ENCODE results near the gene CST7.
"Not testable (repeated sequence)": the region's sequence is repeated elsewhere in the genome, so short reads cannot be mapped to it uniquely, and the experiment has no call there.

The CST7 gene

DNA sequence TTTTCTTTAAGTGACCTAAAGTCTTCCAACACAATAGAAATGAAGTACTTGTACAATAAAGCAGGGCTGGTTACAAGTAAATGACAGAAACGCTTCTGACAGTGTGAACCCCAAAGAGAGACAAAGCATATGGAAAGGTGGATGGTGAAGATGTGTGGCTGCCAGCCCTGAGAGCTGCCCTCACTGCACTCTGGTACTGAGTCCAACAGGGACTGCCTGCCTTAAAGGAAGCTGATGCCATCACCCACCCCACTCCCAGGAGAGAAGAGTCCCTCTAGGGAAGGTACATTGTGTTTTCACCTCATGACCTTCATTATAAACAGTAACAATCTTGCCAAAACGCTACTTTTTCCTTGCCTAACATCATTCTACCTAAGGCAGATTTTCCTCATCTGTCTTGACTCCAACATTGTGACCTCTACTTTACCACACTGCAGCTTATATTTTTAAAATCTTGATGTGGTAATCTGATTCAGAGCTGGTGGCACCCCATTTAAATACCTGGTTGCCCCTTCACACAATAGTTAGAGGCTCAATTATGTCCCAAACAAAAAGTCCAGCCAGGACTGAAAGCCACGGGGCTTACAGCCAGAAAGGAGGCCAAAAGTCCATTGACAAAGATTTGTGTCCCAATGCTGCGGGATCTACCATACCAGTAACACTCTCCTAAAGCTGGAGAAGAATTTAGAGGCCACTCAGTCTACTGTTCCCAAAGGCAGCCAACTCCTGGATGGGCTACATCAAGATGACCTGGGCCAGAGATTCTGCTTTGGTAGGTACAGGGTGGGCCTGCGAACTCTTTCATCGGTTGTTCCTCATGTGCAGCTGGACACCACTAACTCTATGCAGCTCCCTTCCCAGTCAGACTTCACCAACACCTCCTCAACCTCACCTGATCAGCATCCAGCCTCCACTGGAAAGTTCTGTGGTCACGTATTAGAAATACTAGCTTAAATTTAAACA is 39.1 kb downstream of the CST7 start:
- no peak for DNase-seq

DNA sequence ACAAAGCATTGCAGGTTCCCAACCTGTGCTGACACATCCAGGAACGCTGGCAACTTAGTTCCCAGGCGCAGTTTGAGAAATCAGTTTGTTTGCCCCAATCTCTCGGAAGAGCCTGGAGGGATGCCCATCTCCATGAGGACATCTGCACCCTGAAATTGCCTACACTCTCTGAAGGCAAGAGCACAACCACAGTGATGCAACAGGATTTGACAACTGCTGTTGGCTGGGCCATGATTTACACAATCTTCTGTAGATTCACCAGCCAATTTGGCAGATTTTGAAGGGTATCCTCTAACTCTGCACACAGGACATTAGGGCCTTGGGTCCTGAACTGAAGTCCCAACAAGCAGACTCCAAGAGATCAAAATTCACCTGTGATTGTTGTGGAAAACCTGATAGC is 40.1 kb downstream of the CST7 start:
- DNase-seq = no peak

DNA sequence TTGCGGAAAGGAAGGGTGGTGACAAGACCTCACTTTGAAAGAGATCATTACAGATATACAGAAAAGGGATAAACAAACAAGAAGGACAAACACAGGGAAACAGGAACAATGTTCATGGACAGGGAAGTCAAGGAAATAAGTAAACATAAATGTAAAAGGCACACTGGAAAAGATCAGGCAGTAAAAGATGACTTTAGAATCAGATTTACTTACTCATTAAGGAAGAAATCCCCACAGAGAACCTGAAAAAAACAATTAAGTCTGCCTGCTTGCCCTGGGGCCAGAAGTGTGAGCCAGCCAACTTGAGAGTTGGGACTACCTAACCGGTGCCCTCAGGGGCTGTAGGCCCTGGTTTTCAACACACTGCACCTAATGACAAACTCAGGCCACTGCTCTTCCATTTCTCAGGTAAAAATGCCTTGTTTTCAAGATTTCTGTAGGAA is 41.8 kb downstream of the CST7 start:
- DNase-seq = no peak

DNA sequence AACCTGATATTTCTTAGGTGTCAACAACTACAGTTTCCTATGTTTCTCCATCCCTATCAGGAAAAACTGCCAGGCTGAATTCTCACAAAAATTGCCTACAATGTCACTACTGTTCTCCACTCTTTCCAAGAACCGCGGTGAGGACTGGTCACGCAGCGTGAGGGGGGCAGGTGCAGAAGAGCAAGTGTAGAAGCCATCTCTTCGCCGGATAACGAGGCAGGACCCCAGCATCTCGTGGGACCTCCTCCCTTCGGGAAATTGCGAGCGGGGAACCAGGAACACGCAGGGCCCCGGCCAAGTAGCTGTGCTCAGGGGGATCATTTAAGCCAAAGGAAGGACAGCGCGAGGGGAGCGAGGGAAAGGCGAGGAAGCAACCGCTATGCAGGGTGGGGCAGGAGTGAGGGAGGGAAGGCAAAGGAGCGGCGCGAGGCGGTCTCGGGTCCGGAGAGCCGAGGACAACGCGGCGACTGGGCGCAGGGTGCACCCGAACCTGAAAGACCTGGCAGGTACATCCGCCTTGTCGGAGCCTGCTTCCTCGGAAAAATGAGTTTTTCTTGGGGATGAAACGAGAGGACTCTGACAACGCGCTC is 42.9 kb downstream of the CST7 start:
- DNase-seq = no peak

DNA sequence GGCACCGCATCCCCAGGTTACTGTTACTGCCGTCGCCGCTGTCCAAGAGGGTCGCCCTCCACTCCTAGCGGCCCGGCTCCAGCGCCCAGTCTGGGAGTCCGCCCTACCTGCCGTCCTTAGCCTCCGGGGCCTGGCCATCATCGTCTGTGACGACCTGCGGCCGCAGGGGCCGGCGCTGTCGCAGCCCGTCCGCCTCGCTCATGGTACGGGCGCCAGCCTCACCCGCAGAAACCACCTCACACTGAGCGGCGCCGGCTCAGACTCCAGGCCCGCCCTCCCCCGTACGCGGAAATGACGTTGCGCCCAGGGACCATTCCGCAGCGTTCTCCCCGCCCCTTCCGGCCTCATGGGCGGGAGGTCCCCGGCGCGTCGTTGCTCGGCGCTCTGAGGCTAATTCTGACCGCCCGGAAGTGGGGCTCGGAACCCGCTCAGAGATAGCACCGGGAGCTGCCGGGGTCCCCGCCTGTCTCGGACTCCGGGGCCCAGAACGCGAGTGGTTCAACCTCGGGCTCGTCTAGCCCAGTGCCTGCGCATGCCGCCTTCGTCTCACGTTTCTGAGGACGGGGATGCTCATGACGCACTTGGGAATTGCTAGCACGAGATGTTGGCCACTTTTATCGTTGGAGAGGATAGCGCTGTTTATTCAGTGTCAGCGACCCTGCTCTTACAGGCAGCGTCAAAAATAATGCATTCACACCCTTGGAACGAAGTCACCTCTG is 43.6 kb downstream of the CST7 start, which contains the start of gene APMAP:
Gene APMAP, minus strand, starts transcription at position 265 of the 719 bp plus-strand sequence. Its CDS starts 63 bp downstream, at position 202.
- DNase-seq = peak; percentile 90

DNA sequence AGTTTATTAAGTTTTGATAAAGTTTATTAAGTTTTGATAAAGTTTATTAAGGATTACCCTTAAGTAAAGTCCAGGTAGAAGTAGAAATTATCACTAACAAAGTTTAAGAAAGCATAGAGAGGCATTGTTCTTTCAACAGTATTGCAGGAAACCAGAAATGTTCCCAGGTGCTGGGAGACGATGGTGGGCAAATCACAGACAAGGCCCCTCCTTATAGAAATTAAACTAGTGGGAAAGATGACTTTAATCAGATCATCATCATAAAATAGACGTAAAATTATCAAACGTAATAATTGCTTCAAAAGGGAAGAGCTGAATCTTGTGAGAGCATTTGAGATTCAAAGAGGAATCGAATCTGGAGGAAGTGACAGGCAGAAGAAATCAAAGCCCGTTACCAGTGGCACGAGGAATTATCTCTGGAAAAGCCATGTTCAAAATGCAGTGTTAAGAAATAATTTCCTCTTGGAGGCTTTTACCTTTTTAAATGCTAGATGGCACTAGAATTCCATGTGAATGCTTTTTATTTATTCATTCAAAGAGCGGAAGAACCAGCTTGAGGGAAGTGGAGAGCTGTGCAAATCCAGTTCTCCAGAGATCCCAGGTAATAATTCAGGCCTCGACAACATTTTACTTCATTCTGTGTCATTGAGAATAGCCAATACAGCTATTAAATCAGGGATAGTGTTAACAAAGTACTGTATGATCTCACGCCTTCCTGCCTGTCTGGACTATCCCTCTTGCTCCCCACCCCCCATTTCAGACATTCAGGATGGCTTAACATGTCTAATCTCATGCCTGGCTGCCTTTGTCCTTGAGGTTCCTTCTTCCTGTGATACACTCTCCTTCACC is 44.5 kb downstream of the CST7 start:
- no peak for DNase-seq

DNA sequence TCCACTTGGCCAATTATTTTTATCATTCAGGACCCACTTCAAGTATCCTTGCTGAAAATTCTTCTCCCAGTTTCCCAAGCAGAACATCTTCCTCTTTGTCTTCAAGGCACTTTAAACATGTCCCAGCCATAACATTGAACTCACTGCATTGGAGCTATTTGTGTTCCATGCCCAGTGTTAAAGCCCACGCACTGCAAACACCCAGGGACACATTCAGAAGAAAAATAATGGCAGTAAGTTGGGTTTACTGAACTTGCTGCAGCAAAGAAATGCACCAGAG is 45.1 kb downstream of the CST7 start:
- DNase-seq = no peak

DNA sequence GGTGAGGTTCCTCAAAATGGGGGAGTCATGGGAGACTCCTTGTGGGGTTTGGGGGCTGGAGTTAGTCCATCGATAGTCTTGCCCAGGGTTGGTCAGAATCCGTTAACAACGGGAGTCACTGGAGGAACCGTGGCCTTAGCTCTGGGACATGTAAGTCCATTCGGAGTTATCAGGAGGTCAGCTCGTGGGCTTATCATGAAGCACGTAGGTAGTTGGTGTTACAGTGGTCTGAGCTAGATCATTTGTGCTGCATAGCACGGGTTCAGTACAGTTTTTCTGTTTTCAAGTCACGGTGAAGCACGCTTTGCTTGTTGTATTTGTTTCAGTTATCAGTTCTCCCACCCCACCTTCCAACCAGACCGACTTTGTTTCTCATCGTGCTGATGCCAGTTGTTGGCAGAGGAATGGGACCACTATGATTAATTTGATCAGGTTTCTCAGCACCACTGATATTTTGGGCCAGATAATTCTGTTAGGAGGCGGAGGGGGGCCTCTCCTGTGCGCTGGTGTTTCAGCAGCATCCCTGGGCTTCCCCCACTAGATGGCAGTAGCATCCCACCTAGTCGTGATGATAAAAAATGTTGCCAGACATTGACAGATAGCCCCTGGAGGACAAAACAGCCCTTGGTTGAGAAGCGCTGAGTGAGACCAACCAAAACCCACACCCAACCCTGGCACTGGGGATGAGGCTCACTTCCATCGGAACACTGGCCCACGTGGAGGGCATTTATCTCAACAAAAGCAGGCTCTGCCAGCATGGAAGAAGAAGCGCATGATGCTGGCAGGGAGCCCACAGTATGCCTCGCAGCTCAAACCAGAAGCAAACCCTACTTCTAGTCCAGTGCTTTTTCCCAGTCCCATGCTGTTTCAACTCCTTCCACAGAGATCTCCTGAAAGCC is 45.6 kb downstream of the CST7 start:
- DNase-seq = peak; percentile 76

DNA sequence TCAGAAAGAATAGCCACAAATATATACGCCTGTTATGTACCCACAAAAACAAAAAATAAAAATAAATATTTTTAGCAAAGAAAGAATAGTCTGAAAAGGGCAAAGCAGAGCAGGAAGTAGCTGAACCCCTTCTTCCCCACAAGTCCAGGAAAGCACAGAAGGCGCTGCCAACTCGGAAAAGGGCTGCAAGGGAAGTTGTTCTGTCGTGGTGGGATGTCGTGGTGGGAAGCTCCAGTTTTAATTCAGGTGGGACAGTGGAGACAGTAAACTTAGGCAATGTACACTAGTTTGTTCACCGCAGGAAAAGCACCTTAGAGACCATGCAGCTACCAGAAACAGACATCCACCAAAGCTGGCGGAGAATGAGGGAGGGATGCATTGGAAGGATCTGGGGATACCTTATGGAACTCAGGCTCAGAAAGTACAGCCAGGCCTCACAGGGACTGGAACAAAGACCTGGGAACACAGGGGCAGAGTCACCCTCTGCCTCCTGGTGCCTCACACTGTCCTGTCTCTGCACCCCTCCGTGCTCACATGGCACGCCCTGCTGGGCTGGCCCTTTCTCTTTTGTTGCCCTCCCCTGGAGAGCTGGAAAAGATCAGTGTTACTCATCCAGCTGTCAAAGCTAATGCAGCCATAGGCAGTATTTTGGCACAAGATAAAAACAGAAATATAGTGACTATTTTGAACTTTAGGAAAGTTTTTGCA is 46.8 kb downstream of the CST7 start:
- no peak for DNase-seq

DNA sequence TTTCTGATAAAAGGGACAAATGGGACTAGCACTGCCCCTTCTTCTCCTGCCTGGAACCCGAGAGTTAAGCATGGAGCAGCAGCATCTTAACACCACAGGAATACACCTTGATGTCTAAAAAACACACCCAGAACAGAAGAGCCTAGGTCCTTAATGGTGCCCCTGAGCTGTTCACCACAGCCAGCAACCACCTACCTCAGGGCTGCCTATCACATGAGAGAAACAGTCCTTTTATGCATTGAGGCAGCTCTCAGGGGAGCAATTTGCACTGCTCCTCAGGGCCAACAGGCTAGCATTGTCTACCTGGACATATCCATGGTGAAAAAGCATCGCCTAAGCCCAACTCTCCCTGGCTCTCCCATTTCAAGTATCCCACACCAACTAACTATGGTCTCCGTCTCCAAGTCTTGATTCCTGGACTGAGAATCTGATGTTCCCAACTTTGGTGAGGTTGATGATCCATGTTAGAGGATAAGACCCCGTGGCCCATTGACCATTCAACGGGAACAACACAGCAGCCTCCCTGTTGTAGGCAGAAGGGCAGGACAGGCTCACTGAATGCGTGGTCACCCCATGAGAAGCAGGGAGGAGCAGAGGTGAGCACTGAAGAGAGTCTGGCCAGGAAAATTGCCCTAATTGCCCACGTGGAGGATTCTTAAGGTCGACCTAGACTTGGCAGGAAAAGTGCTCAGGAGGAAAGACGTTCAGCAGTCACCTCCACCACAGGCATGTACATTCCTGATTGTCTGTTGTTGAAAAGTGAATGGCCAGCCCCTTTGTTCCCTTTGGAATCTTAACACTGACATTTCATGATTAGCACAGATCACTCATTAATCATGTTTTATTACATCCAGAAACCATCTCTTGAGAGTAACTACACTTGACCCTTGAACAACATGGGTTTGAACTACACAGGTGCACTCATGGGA is 47.6 kb downstream of the CST7 start:
- no peak for DNase-seq

DNA sequence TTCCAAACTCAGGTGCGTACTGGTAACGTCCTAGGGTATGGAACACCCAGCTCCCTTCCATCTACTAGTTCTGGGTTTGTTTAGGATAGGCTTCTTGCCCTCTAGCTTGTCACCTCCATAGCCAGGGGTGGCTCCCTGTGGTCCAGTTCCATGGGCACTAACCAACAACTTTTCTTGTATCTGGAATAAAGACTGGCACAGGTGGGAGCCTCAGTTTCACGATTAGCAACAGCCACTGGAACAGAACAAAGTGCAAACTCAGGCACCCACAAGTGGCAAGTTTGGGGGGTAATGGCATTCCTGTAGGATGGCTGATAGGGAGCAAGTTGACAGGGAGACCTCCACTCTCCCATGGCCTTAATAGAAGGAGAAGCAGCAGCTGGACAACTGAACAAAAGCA is 49.1 kb downstream of the CST7 start:
- DNase-seq = no peak

DNA sequence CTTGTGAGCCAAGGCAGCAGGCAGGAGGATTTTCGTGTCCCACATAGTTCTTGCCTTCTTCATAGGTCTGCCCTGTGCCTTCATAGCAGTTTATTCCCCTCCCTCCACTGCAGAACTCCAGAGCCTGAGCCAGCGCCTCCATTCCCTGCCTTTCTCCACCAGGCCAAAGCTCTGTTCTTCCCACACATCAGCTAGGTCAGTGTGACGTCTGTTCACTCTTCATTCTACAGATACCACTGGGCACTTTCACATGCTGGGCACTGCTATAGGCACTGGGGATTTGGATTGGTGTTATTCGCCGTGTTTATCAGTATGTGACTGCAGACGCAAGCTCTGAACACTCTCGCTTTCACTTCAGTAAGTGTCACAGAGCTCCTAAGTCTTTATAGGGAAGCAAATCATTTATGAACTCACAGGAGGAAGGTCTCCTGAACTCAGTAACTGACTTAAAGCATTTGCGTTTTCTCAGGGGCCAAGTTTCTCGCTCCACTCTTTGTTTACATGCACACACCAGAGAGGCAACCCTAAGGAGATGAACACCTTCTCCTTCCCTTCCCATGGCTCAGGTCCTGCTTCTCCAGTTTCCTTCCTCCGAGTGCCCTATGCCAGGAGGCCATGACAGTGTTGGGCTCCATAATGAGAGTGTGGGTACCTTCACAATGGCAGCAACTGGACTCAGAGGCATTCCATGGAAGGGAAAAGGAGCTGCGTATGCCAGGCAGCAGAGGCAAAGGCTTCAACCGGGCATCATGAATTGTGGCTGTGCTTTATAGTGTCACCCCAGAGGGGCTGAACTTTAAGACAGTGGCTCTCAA is 49.8 kb downstream of the CST7 start:
- no peak for DNase-seq

DNA sequence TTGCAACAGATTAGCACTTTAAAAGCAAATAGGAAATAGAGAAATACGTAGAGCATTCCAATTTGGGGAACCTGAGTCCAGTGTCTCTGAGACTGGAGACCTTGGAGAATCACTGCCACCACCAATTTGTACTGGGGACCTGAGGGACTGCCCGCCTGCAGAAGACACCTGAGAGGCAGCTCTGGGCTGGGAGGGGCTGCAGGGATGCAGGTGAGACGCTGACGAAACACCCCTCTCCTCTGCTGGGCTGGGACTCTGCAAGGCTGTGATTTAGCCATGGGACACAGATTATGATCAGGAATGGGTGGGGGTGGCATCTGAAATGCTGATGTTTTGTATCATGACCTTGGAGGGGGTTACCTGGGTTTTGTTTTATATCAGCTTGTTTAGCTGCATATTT is 50.5 kb downstream of the CST7 start:
- DNase-seq = no peak

DNA sequence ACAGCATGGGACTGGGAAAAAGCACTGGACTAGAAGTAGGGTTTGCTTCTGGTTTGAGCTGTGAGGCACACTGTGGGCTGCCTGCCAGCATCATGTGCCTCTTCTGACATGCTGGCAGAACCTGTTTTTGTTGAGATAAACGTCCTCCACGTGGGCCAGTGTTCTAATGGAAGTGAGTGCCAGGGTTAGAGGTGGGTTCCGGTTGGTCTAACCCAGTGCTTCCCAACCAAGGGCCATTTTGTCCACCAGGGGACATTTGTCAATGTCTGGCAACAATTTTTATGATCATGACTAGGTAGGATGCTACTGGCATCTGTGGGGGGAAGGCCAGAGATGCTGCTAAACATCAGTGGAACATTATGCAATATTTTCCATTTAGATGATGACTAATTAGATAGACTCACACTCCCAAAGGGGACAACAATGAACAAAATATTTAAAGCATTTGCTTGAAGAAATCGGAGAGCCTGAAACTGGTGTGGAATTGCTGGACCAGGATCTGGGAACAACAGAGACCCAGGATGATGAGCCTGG is 51.3 kb downstream of the CST7 start:
- no peak for DNase-seq

DNA sequence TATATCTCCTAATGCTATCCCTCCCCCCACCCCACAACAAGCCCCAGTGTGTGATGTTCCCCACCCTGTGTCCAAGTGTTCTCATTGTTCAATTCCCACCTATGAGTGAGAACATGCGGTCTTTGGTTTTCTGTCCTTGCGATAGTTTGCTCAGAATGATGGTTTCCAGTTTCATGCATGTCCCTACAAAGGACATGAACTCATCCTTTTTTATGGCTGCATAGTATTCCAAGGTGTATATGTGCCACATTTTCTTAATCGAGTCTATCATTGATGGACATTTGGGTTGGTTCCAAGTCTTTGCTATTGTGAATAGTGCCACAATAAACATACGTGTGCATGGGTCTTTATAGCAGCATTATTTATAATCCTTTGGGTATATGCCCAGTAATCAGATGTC is 52.3 kb downstream of the CST7 start:
- DNase-seq = not testable (repeated sequence)

DNA sequence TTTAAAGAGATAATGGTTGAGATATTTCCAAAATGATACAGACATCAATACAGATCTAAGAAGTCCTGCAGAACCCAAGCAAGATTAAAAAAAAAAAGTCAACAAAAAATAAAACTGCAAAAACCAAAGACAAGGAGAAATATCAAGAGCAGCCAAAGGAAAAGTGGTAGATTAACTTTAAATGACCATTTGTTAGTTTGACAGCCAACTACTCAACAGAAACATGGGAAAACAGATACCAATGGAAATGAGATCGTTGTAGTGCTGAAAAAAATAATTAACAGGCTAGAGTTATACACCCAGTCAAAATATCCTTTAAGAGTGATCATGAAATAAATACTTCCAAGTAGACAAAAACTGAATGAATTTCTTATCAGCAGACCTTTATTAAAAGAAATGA is 53.9 kb downstream of the CST7 start:
- no peak for DNase-seq

DNA sequence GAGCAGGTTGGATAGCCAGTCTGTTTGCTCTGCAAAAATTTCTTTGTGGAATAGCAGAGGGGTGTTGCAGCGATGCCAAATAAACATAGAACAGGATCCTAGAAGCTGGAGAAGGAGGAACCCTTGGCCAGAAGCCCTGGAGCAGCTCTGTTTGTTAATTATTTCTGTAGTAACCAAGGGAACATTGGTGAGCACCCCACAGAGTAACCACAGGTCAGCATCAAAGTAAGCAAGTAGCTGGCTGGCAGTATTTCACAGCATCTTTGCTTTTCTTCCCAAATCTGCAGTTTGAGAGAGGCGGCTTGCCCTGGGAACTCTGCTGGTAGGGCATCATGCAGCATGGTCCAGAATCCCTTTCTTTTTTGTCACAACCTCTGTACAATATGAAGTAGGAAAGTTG is 56.2 kb downstream of the CST7 start:
- no peak for DNase-seq

DNA sequence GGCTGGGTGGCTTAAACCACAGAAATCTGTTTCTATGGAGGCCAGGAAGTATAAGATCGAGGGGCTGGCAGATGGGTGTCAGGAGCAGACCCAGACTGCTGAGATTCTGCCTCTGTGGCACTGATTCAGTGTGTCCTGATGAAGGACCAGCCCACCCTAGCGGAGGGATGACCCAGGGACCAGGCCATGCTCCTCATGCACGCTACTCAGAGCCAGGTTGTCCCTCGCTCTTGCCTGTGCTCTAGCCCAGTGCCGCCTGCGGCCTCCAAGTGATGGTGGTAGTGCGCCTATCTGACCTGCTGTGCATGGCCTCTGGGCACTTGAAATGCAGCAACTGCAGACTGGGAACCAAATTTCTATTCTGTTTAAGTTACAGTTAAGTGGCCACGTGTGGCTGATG is 56.6 kb downstream of the CST7 start:
- no peak for DNase-seq

Data from NCI-H1436 (cell line).